Sigmoid colon (tissue), 7 donors: Measurements from ENCODE around the gene RELN. TPM values are rescaled to one million over a fixed set of nuclear protein-coding genes. Genes with fewer than 3 reads are reported as not detected.

Source experiments
- DNase-seq: peaks from one replicate; pipeline ENCODE4 v3.0.0-alpha.2; 2019
- H3K27ac ChIP-seq, 4 donors: fragments of 200-600 bp; sonication (generic); one replicate each; pipeline ENCODE4 v1.5.1; 2016 to 2019; ENCODE audit warnings: mild to moderate bottlenecking in 1 of 4
- H3K27me3 ChIP-seq, 3 donors: fragments of 200-600 bp; sonication (generic); one replicate each; pipeline ENCODE4 v1.5.1; 2019; ENCODE audit warnings: mild to moderate bottlenecking in 1 of 3
- H3K36me3 ChIP-seq, 4 donors: fragments of 200-600 bp; sonication (generic); one replicate each; pipeline ENCODE4 v1.5.1; 2016 to 2019
- H3K4me1 ChIP-seq, 4 donors: fragments of 200-600 bp; sonication (generic); one replicate each; pipeline ENCODE4 v1.5.1; 2017 to 2019
- H3K4me3 ChIP-seq, 4 donors: fragments of 200-600 bp; sonication (generic); one replicate each; pipeline ENCODE4 v1.5.1; 2017 to 2019; ENCODE audit warnings: mild to moderate bottlenecking in 2 of 4, moderate library complexity in 1 of 4
- H3K9me3 ChIP-seq, 4 donors: fragments of 200-600 bp in 3 of 4; sonication (generic) in 3 of 4; one replicate each; pipeline versions ENCODE4 v1.5.1 to v1.6.1; 2013 to 2019
- EP300 ChIP-seq, 4 donors: sonication (generic); formaldehyde crosslinking; IDR thresholded peaks; one replicate each; pipeline ENCODE4 v1.6.1; 2017; ENCODE audit warnings: antibody characterized with exemption in 4 of 4
- POLR2A ChIP-seq, 2 donors: fragments of 450-650 bp; IDR thresholded peaks; one replicate each; pipeline ENCODE4 v1.6.1; 2016; ENCODE audit warnings: antibody characterized with exemption in 2 of 2, mild to moderate bottlenecking in 2 of 2, moderate library complexity in 2 of 2
- POLR2AphosphoS5 ChIP-seq, 4 donors: sonication (generic); formaldehyde crosslinking; IDR thresholded peaks; one replicate each; pipeline ENCODE4 v1.6.1; 2017; ENCODE audit warnings: antibody characterized with exemption in 4 of 4
- WGBS, 2 donors: extraction: QIAGEN DNeasy Blood & Tissue Kit; methylation state at CpG; one replicate each; pipeline ENCODE4 v1.1.7; 2013; 5-methylcytosine and 5-hydroxymethylcytosine counted together
- intact Hi-C: fragments of 100-400 bp; cut with DNase I; formaldehyde crosslinking; loops from one replicate; pipeline ENCODE4 v1.15.1; 2023
- polyA plus RNA-seq, 3 donors: library from polyadenylated mRNA; stranded (reverse); fragments of 200-250 nt; gene quantifications; one replicate each; pipeline ENCODE4 v1.2.3, GENCODE V29; 2013
- total RNA-seq, 4 donors: library from RNA; depleted of rRNA; stranded (reverse); fragments of >200 nt; gene quantifications; one replicate each; pipeline ENCODE4 v1.1.0, GENCODE V29; 2016
- TF ChIP-seq, protein P1 (sequence below), 4 experiments: fragments of 450-650 bp in 3 of 4; fragments of 200-600 bp in 1 of 4; IDR thresholded peaks; one replicate each; pipeline ENCODE4 v1.5.1; 2016 to 2019; ENCODE audit warnings: antibody characterized with exemption in 4 of 4, mild to moderate bottlenecking in 3 of 4, moderate library complexity in 2 of 4
- donor health status: healthy with polysubstance abuse.
- donor health status: Bipolar disorder and iron deficiency.
- donor health status: healthy.

RELN gene
- total and polyA plus RNA-seq, 7 donors: under 0.01 to 9.2 (median 4.3) TPM; not detected in 1

DNA sequence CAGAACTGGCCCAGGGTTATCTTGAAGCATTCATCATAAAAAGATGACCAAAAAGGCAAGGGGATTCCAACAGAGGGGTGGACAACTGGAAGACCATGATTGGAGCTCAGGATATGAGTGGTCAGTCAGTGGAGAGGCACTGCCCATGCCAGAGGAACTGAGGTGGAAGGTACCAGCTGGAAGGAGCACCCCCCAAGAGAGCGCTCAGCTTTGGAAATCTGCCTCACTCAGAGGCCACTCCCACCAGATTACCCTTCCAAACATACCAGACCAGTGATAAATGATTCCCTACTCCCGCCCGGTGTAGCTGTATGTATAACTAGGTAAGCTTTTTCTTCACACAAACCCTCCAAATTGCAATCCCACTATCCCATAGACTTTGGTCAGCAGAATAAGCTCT lies 286.5 kb downstream of the RELN start:
- Histone ChIP-seq H3K4me3 (no peak overlapping the region), H3K27me3 (no peaks in the 10 kb centered on the region), H3K4me1 (no peaks in the 10 kb centered on the region), H3K27ac (no peak overlapping the region), H3K9me3 (no peaks in the 10 kb centered on the region), H3K36me3 (no peaks in the 10 kb centered on the region)
- intact Hi-C loops: no loop called here
- TF ChIP-seq POLR2AphosphoS5 (IDR thresholded peaks at IDR 0.05) (no peak), POLR2A (IDR thresholded peaks at IDR 0.05) (no peak), EP300 (IDR thresholded peaks at IDR 0.05) (no peak)
- TF ChIP-seq, protein P1, sequence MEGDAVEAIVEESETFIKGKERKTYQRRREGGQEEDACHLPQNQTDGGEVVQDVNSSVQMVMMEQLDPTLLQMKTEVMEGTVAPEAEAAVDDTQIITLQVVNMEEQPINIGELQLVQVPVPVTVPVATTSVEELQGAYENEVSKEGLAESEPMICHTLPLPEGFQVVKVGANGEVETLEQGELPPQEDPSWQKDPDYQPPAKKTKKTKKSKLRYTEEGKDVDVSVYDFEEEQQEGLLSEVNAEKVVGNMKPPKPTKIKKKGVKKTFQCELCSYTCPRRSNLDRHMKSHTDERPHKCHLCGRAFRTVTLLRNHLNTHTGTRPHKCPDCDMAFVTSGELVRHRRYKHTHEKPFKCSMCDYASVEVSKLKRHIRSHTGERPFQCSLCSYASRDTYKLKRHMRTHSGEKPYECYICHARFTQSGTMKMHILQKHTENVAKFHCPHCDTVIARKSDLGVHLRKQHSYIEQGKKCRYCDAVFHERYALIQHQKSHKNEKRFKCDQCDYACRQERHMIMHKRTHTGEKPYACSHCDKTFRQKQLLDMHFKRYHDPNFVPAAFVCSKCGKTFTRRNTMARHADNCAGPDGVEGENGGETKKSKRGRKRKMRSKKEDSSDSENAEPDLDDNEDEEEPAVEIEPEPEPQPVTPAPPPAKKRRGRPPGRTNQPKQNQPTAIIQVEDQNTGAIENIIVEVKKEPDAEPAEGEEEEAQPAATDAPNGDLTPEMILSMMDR (IDR thresholded peaks at IDR 0.05): no peak
- WGBS, 2 donors: 55 to 74% methylated on average over 3 of the region's 3 CpGs
- no peak for DNase-seq

DNA sequence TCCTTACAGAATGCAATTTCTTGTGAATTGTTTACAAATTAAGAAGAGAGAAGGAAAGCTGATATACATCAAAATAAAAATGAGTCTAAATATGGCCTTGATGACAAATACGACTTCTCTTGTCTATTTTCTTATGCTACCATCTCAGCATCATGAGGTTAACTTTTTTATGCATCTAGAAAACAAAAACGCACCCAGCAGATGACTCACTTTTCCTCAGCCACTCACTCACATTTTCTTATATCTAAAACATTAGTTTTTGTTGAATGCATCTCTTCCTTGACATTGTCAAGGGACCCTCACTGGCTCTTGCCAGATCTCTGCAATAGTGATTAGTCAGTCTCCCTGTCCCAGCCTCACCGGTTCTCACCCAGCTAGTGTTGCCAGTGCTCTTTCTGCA lies 287.0 kb downstream of the RELN start:
- intact Hi-C loops: no loop called here
- TF ChIP-seq, protein P1 (IDR thresholded peaks at IDR 0.05): no peak
- TF ChIP-seq POLR2A (IDR thresholded peaks at IDR 0.05): no peak
- no peak for TF ChIP-seq EP300 (IDR thresholded peaks at IDR 0.05)
- no peak for TF ChIP-seq POLR2AphosphoS5 (IDR thresholded peaks at IDR 0.05)
- Histone ChIP-seq H3K27me3 (no peaks in the 10 kb centered on the region), H3K27ac (no peak overlapping the region), H3K4me3 (no peak overlapping the region), H3K9me3 (no peaks in the 10 kb centered on the region), H3K36me3 (no peaks in the 10 kb centered on the region), H3K4me1 (no peaks in the 10 kb centered on the region)
- 49 to 68% methylated on average over 3 of the region's 3 CpGs for WGBS, 2 donors
- no peak for DNase-seq

DNA sequence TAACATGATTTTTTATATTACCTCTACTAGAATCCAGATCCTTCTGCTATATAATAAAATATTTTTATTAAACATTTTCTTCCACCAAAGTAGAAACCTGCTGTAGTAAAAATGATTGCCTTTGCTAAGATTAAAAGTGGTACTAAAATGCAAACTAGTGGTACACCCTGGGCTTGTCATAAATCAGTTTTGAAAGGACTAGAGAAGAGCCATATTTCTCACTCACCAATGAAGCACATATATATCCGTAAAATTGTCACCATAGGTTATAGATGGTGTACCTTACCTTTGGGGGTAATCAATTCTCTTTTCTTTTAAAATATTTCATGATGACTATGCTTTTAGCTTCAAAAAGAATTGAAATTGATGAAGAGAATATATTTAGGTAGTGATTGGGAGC lies 290.4 kb downstream of the RELN start:
- Histone ChIP-seq H3K4me1 (no peaks in the 10 kb centered on the region), H3K36me3 (no peaks in the 10 kb centered on the region), H3K9me3 (no peaks in the 10 kb centered on the region), H3K4me3 (no peak overlapping the region), H3K27ac (no peak overlapping the region), H3K27me3 (no peaks in the 10 kb centered on the region)
- TF ChIP-seq POLR2AphosphoS5 (IDR thresholded peaks at IDR 0.05) (no peak), POLR2A (IDR thresholded peaks at IDR 0.05) (no peak), EP300 (IDR thresholded peaks at IDR 0.05) (no peak)
- TF ChIP-seq, protein P1 (IDR thresholded peaks at IDR 0.05): no peak
- intact Hi-C loops: no loop called here
- WGBS, 2 donors: 91 to 93% methylated on average over 1 of the region's 1 CpG
- no peak for DNase-seq

DNA sequence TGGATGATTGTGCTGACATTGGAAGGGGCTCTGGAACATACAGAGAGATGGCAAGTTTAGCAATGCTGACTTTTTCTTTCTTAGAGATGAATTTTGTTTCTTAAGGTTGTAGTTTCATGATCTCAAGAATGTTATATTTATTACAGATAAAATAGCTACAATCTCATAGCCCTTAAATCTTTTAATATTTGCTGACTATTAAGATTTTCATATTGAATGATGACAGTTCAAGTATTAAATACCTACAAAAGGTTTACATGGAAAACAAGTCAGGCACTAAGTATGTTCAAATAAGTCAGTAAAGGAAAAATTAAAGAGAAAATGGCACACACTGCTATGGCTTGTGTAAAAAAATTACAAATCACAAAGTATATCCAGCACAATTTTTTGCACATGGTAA lies 291.4 kb downstream of the RELN start:
- no peaks in the 10 kb centered on the region for H3K36me3 ChIP-seq
- no peak overlapping the region for H3K4me3 ChIP-seq
- TF ChIP-seq, protein P1 (IDR thresholded peaks at IDR 0.05): no peak
- no peak for TF ChIP-seq POLR2A (IDR thresholded peaks at IDR 0.05)
- TF ChIP-seq POLR2AphosphoS5 (IDR thresholded peaks at IDR 0.05): no peak
- TF ChIP-seq EP300 (IDR thresholded peaks at IDR 0.05): no peak
- no peak for DNase-seq
- H3K27ac ChIP-seq: no peak overlapping the region
- H3K9me3 ChIP-seq: no peaks in the 10 kb centered on the region
- no peaks in the 10 kb centered on the region for H3K27me3 ChIP-seq
- intact Hi-C loops: no loop called here
- H3K4me1 ChIP-seq: no peaks in the 10 kb centered on the region

DNA sequence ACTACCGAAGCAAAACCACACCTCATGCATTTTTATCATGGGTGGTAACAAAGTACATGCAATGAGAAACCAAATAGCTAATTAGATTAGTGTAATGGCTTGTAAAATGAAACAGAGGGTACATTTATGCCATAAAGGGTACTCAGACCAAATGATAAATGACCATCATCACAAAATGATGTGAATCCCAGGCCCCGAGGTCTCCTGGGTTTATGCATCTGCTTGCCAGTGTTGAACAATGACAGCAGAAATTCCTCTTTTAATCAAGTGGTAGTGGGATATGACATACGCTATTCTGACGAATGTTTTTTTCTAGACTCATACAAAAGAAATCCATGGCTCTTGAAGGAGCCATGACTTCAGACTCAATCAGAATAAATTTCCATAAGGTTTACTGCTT lies 293.9 kb downstream of the RELN start:
- Histone ChIP-seq H3K27ac (no peak overlapping the region), H3K4me1 (no peaks in the 10 kb centered on the region), H3K4me3 (no peak overlapping the region), H3K36me3 (no peaks in the 10 kb centered on the region), H3K27me3 (no peaks in the 10 kb centered on the region), H3K9me3 (no peaks in the 10 kb centered on the region)
- no peak for TF ChIP-seq POLR2AphosphoS5 (IDR thresholded peaks at IDR 0.05)
- no peak for TF ChIP-seq POLR2A (IDR thresholded peaks at IDR 0.05)
- TF ChIP-seq EP300 (IDR thresholded peaks at IDR 0.05): no peak
- TF ChIP-seq, protein P1 (IDR thresholded peaks at IDR 0.05): no peak
- intact Hi-C loops: no loop called here
- DNase-seq: no peak
- 62 to 83% methylated on average over 4 of the region's 4 CpGs for WGBS, 2 donors
